Keratinocyte (primary cell): ENCODE results near the gene DNMT3A. TPM values are rescaled to one million over a fixed set of nuclear protein-coding genes. Genes with fewer than 3 reads are reported as not detected.

Experiments
- DNase-seq: peaks from one replicate; pipeline ENCODE4 v3.0.0-alpha.2; 2011; ENCODE audit warnings: low read depth, missing footprints, low spot score
- FAIRE-seq: peaks from 2 replicates; lab custom pipeline; 2011; peaks lifted over from hg19 to GRCh38; lab: Jason Lieb, UNC
- H2AFZ ChIP-seq: 2 replicates; pipeline ENCODE4 v1.6.0; 2012; ENCODE audit warnings: low read length, control low read depth, inconsistent platforms; ENCODE audit not compliant: control insufficient read depth
- H3K27ac ChIP-seq: 2 replicates; pipeline ENCODE4 v1.5.1; 2011; ENCODE audit warnings: low read length; ENCODE audit not compliant: control insufficient read depth, insufficient read depth
- H3K27me3 ChIP-seq: 3 replicates; pipeline ENCODE4 v1.6.0; 2011; ENCODE audit warnings: low read length; ENCODE audit not compliant: control insufficient read depth, insufficient read depth; ENCODE audit errors: extremely low read depth
- H3K36me3 ChIP-seq, 2 experiments: 2 replicates in 1 of 2; 3 replicates in 1 of 2; pipeline ENCODE4 v1.5.1; 2011; ENCODE audit warnings: low read length in 2 of 2, mild to moderate bottlenecking in 1 of 2; ENCODE audit not compliant: control insufficient read depth in 2 of 2, insufficient read depth in 2 of 2; ENCODE audit errors: extremely low read depth in 1 of 2
- H3K4me1 ChIP-seq: 3 replicates; pipeline ENCODE4 v1.5.1; 2011; ENCODE audit warnings: low read length; ENCODE audit not compliant: control insufficient read depth, insufficient read depth; ENCODE audit errors: extremely low read depth
- H3K4me2 ChIP-seq: 3 replicates; pipeline ENCODE4 v1.6.0; 2011; ENCODE audit warnings: low read depth, low read length; ENCODE audit not compliant: control insufficient read depth, insufficient read depth; ENCODE audit errors: extremely low read depth
- H3K4me3 ChIP-seq, 3 experiments: fragments of 200-600 bp in 1 of 3; sonication (generic) in 1 of 3; 2 replicates in 2 of 3; 3 replicates in 1 of 3; pipeline ENCODE4 v1.5.1; 2011 to 2016; ENCODE audit warnings: low read length in 3 of 3, mild to moderate bottlenecking in 3 of 3, control low read depth in 2 of 3, inconsistent platforms in 1 of 3, low read depth in 1 of 3, mixed read lengths in 1 of 3, mixed run types in 1 of 3, moderate library complexity in 1 of 3; ENCODE audit not compliant: control insufficient read depth in 2 of 3, insufficient read depth in 2 of 3; ENCODE audit errors: extremely low read depth in 1 of 3
- H3K79me2 ChIP-seq: 2 replicates; pipeline ENCODE4 v1.6.0; 2012; ENCODE audit warnings: low read length; ENCODE audit not compliant: control insufficient read depth, insufficient read depth
- H3K9ac ChIP-seq: 3 replicates; pipeline ENCODE4 v1.6.0; 2011; ENCODE audit warnings: low read length; ENCODE audit not compliant: control insufficient read depth, insufficient read depth; ENCODE audit errors: extremely low read depth
- H3K9me1 ChIP-seq: 3 replicates; pipeline ENCODE4 v1.6.0; 2011; ENCODE audit warnings: low read length; ENCODE audit not compliant: control insufficient read depth, insufficient read depth; ENCODE audit errors: extremely low read depth
- H3K9me3 ChIP-seq: 2 replicates; pipeline ENCODE4 v1.5.1; 2012; ENCODE audit warnings: low read depth, low read length; ENCODE audit not compliant: control insufficient read depth
- H4K20me1 ChIP-seq: 3 replicates; pipeline ENCODE4 v1.6.0; 2011; ENCODE audit warnings: low read length; ENCODE audit not compliant: control insufficient read depth, insufficient read depth; ENCODE audit errors: extremely low read depth
- EZH2 ChIP-seq: IDR thresholded peaks from one replicate; pipeline ENCODE4 v1.6.1; 2012; ENCODE audit warnings: inconsistent platforms, mild to moderate bottlenecking, low read length, moderate library complexity
- dilution Hi-C: fragments of 300-500 bp; cut with MboI; formaldehyde crosslinking; loops from one replicate; pipeline ENCODE4 v1.7.0; 2020; ENCODE audit warnings: low sequenced_read_pairs; ENCODE audit not compliant: extremely low pct_ligation_motif_present
- polyA plus RNA-seq, 5 experiments: library from polyadenylated mRNA; depleted of rRNA in 3 of 5; stranded (reverse) in 3 of 5; stranded (forward) in 1 of 5; unstranded in 1 of 5; fragments of >200 nt; gene quantifications; 1 replicate in 1 of 5; 2 replicates in 3 of 5; 3 replicates in 1 of 5; pipeline versions ENCODE4 v1.2.1 to v1.2.3, GENCODE V29; 2011 to 2012; ENCODE audit warnings: missing spikeins in 2 of 5, low read depth in 1 of 5, low replicate concordance in 1 of 5
- TF ChIP-seq, protein P1 (sequence below), 3 experiments: IDR thresholded peaks in 1 of 3; conservative IDR thresholded peaks in 1 of 3; optimal IDR thresholded peaks in 1 of 3; 2 replicates in 2 of 3; 3 replicates in 1 of 3; pipeline versions ENCODE3 to v1.5.1; 2011; ENCODE audit warnings: low read length in 3 of 3, mild to moderate bottlenecking in 3 of 3, moderate library complexity in 2 of 3, control low read depth in 1 of 3, inconsistent platforms in 1 of 3; ENCODE audit not compliant: insufficient read depth in 2 of 3; ENCODE audit errors: extremely low read depth in 1 of 3

DNMT3A gene
- polyA plus RNA-seq, 1 donor (not counting 4 experiments of a cell fraction or from before 2014, with no cell fraction given): 1.5 TPM

DNA sequence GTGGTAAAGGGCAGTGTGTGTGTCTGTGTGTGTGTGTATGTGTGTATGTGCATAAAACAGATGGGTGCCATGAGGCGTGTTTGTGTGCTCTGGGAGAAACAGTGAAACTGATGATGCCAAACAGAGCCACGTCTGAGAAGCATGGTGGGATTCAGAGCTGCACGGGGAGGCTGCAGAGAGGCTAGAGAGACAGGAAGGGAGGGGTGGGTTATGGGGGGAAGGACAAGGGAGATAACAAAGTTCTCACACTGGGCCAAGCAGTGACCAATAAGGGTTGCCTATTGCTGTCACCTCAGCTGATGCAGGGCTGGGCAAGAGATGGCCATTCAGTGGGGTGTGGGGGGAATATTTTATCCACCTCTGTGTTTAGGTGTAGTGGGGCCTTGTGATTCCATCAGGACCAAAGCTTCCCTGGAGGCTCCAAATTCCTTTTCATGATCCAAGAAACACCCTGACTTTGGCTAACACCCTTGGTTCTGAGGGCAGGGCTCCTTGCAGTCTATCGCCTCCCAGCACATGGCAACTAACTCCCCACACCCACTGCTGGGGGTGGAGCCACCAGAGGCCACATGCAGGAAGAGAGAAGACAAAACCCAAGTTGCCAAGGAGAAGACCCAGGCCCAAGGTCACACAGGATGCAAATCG, 119.1 kb downstream of the DNMT3A start:
- TF ChIP-seq, protein P1, sequence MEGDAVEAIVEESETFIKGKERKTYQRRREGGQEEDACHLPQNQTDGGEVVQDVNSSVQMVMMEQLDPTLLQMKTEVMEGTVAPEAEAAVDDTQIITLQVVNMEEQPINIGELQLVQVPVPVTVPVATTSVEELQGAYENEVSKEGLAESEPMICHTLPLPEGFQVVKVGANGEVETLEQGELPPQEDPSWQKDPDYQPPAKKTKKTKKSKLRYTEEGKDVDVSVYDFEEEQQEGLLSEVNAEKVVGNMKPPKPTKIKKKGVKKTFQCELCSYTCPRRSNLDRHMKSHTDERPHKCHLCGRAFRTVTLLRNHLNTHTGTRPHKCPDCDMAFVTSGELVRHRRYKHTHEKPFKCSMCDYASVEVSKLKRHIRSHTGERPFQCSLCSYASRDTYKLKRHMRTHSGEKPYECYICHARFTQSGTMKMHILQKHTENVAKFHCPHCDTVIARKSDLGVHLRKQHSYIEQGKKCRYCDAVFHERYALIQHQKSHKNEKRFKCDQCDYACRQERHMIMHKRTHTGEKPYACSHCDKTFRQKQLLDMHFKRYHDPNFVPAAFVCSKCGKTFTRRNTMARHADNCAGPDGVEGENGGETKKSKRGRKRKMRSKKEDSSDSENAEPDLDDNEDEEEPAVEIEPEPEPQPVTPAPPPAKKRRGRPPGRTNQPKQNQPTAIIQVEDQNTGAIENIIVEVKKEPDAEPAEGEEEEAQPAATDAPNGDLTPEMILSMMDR (optimal IDR thresholded peaks at IDR 0.05 in 1 of 3, IDR thresholded peaks at IDR 0.05 in 1 of 3, conservative IDR thresholded peaks at IDR 0.05 in 1 of 3; ENCODE audit: extremely low read depth in 1 of 3, insufficient read depth in 2 of 3, low read length in 3 of 3): no peak
- no peak for TF ChIP-seq EZH2
- Histone ChIP-seq H3K4me2 (no peak overlapping the region), H3K9ac (no peak overlapping the region), H3K79me2 (no peaks in the 10 kb centered on the region), H3K9me1 (no peaks in the 10 kb centered on the region), H3K9me3 (no peaks in the 10 kb centered on the region), H3K4me3 (no peak overlapping the region), H4K20me1 (no peaks in the 10 kb centered on the region), H3K27me3 (no peaks in the 10 kb centered on the region), H3K27ac (no peak overlapping the region), H3K4me1 (no peaks in the 10 kb centered on the region), H2AFZ (no peak overlapping the region), H3K36me3 (no peaks in the 10 kb centered on the region)
- dilution Hi-C loops: no loop called here
- FAIRE-seq (no peak), DNase-seq (no peak)

DNA sequence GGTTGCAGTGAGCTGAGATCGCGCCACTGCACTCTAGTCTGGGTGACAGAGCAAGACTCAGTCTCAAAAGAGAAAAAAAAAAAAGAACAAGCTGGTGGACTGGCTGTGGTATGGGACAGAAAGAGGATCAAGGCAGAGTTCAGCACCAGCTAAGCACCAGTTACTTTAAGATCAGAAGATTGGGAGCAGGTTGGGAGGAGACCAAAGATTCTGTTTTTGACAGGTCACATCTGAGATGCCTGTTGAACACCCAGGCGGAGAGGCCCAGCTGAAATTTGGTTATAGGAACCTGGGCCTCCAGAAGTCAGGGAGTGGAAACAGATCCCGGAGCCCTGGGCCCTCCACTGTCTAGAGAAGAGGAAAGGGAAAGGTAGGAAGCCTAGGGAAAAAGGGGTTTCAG, 120.1 kb downstream of the DNMT3A start:
- no peaks in the 10 kb centered on the region for H3K27me3 ChIP-seq
- no peak overlapping the region for H3K4me3 ChIP-seq
- H3K27ac ChIP-seq: no peak overlapping the region
- H3K4me2 ChIP-seq: no peak overlapping the region
- H2AFZ ChIP-seq: no peak overlapping the region
- no peaks in the 10 kb centered on the region for H3K36me3 ChIP-seq
- H4K20me1 ChIP-seq: no peaks in the 10 kb centered on the region
- dilution Hi-C loops: no loop called here
- H3K9ac ChIP-seq: no peak overlapping the region
- FAIRE-seq (no peak), DNase-seq (no peak)
- no peaks in the 10 kb centered on the region for H3K9me1 ChIP-seq
- no peaks in the 10 kb centered on the region for H3K79me2 ChIP-seq
- no peaks in the 10 kb centered on the region for H3K4me1 ChIP-seq
- H3K9me3 ChIP-seq: no peaks in the 10 kb centered on the region
- no peak for TF ChIP-seq EZH2
- TF ChIP-seq, protein P1 (optimal IDR thresholded peaks at IDR 0.05 in 1 of 3, IDR thresholded peaks at IDR 0.05 in 1 of 3, conservative IDR thresholded peaks at IDR 0.05 in 1 of 3; ENCODE audit: extremely low read depth in 1 of 3, insufficient read depth in 2 of 3, low read length in 3 of 3): no peak
